Ascending aorta (tissue), 2 donors: ENCODE measurements around the gene PIGM. TPM values are rescaled to one million over a fixed set of nuclear protein-coding genes. Genes with fewer than 3 reads are reported as not detected.

Experiments used
- DNase-seq, 2 donors: peaks; one replicate each; pipeline ENCODE4 v3.0.0-alpha.2; 2019; ENCODE audit warnings: low spot score in 2 of 2
- H3K27ac ChIP-seq, 2 donors: fragments of 200-600 bp; sonication (generic); one replicate each; pipeline ENCODE4 v1.5.1; 2016 to 2017; ENCODE audit warnings: mild to moderate bottlenecking in 1 of 2
- H3K27me3 ChIP-seq: fragments of 200-600 bp; sonication (generic); one replicate; pipeline ENCODE4 v1.5.1; 2017
- H3K36me3 ChIP-seq, 2 donors: fragments of 200-600 bp; sonication (generic); one replicate each; pipeline ENCODE4 v1.5.1; 2016
- H3K4me1 ChIP-seq, 2 donors: fragments of 200-600 bp; sonication (generic); one replicate each; pipeline ENCODE4 v1.5.1; 2016 to 2017; ENCODE audit warnings: mild to moderate bottlenecking in 1 of 2
- H3K4me3 ChIP-seq, 2 donors: fragments of 200-600 bp; sonication (generic); one replicate each; pipeline ENCODE4 v1.5.1; 2016 to 2017; ENCODE audit warnings: mild to moderate bottlenecking in 1 of 2
- H3K9me3 ChIP-seq, 2 donors: fragments of 200-600 bp; sonication (generic); one replicate each; pipeline ENCODE4 v1.5.1; 2016
- CTCF ChIP-seq, 3 experiments: fragments of 200-600 bp in 2 of 3; fragments of 450-650 bp in 1 of 3; sonication (generic) in 2 of 3; IDR thresholded peaks; one replicate each; pipeline ENCODE4 v1.5.1; 2016 to 2019; ENCODE audit warnings: antibody characterized with exemption in 3 of 3, mild to moderate bottlenecking in 1 of 3, moderate library complexity in 1 of 3
- intact Hi-C: fragments of 100-400 bp; cut with DNase I; formaldehyde crosslinking; loops from one replicate; pipeline ENCODE4 v1.15.1; 2023
- total RNA-seq: library from RNA; depleted of rRNA; stranded (reverse); fragments of >200 nt; gene quantifications from one replicate; pipeline ENCODE4 v1.1.0, GENCODE V29; 2016

The PIGM gene
- total RNA-seq, 1 donor from 2014 or later = 6.1 TPM

GRCh38 chr1:160007577-160008200, 24.1 kb downstream of the PIGM start:
- DNase-seq = no peak
- no peak overlapping the region for H3K4me3 ChIP-seq
- no peaks in the 10 kb centered on the region for H3K9me3 ChIP-seq
- no peaks in the 10 kb centered on the region for H3K27me3 ChIP-seq
- intact Hi-C loops = loop anchor here (2.0 to 5.0 kb wide), 4 partner anchors 71 to 225 kb away; partner anchors contain the start of gene DUSP23
- peak; percentile 68 to 83 (median 80) for TF ChIP-seq CTCF (IDR thresholded peaks at IDR 0.05)
- H3K36me3 ChIP-seq = no peaks in the 10 kb centered on the region
- no peaks in the 10 kb centered on the region for H3K4me1 ChIP-seq
- H3K27ac ChIP-seq = no peak overlapping the region

GRCh38 chr1:160006312-160006940, 25.4 kb downstream of the PIGM start:
- H3K9me3 ChIP-seq = no peaks in the 10 kb centered on the region
- no peaks in the 10 kb centered on the region for H3K36me3 ChIP-seq
- intact Hi-C loops = loop anchor here (2.0 to 5.0 kb wide), 4 partner anchors 70 to 224 kb away; partner anchors contain the start of gene DUSP23
- H3K27me3 ChIP-seq = no peaks in the 10 kb centered on the region
- no peaks in the 10 kb centered on the region for H3K4me1 ChIP-seq
- DNase-seq = peak; percentile 23 to 69
- H3K27ac ChIP-seq = no peak overlapping the region
- no peak overlapping the region for H3K4me3 ChIP-seq
- TF ChIP-seq CTCF (IDR thresholded peaks at IDR 0.05) = peak; percentile 49 to 74 (median 54)

- intact Hi-C loops = loop anchor here (5.0 kb wide), 2 partner anchors 113 to 223 kb away; partner anchors contain the start of gene DUSP23
- no peak for TF ChIP-seq CTCF (IDR thresholded peaks at IDR 0.05)
- no peak for DNase-seq
- no peak overlapping the region for H3K27ac ChIP-seq
- no peaks in the 10 kb centered on the region for H3K36me3 ChIP-seq
- H3K27me3 ChIP-seq = no peaks in the 10 kb centered on the region
- H3K4me3 ChIP-seq = no peak overlapping the region
- no peaks in the 10 kb centered on the region for H3K4me1 ChIP-seq
- no peaks in the 10 kb centered on the region for H3K9me3 ChIP-seq
Measured at GRCh38 chr1:160005070-160005469, 26.7 kb downstream of the PIGM start.

GRCh38 chr1:160004425-160004824, 27.4 kb downstream of the PIGM start:
- no peak for TF ChIP-seq CTCF (IDR thresholded peaks at IDR 0.05)
- no peaks in the 10 kb centered on the region for H3K4me1 ChIP-seq
- DNase-seq = no peak
- no peak overlapping the region for H3K27ac ChIP-seq
- no peak overlapping the region for H3K4me3 ChIP-seq
- intact Hi-C loops = no loop called here
- H3K27me3 ChIP-seq = no peaks in the 10 kb centered on the region
- H3K9me3 ChIP-seq = no peaks in the 10 kb centered on the region
- no peaks in the 10 kb centered on the region for H3K36me3 ChIP-seq

GRCh38 chr1:160004001-160004400, 27.8 kb downstream of the PIGM start:
- H3K27ac ChIP-seq = no peak overlapping the region
- no peaks in the 10 kb centered on the region for H3K36me3 ChIP-seq
- no peaks in the 10 kb centered on the region for H3K4me1 ChIP-seq
- no peaks in the 10 kb centered on the region for H3K27me3 ChIP-seq
- no peak for TF ChIP-seq CTCF (IDR thresholded peaks at IDR 0.05)
- intact Hi-C loops = no loop called here
- no peak for DNase-seq
- H3K4me3 ChIP-seq = no peak overlapping the region
- H3K9me3 ChIP-seq = no peaks in the 10 kb centered on the region
